ENCODE results near the gene LEFTY1.

DNA sequence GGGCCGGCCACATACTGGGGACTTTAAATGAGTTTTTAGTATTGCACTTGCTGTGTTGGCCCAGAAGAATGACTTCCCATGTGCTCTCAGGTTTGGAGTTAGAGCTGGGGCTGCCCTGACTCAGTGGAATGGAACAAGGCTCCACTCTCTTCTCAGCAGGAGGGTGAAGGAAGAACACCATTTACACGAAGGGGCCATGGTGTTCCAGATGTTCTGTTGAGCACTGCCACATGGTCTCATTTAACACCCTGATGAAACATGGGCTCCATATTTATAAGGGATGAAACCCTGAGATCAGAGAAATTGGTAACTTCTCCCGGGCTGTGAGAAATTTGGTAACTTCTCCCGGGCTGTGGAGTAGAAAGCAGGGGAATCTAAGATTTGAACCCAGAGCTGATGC is 29.3 kb upstream of the LEFTY1 start:
- TF ChIP-seq POLR2AphosphoS5 (IDR thresholded peaks at IDR 0.05) (no peak), POLR2A (IDR thresholded peaks at IDR 0.05) (no peak)
- TF ChIP-seq, protein P1, sequence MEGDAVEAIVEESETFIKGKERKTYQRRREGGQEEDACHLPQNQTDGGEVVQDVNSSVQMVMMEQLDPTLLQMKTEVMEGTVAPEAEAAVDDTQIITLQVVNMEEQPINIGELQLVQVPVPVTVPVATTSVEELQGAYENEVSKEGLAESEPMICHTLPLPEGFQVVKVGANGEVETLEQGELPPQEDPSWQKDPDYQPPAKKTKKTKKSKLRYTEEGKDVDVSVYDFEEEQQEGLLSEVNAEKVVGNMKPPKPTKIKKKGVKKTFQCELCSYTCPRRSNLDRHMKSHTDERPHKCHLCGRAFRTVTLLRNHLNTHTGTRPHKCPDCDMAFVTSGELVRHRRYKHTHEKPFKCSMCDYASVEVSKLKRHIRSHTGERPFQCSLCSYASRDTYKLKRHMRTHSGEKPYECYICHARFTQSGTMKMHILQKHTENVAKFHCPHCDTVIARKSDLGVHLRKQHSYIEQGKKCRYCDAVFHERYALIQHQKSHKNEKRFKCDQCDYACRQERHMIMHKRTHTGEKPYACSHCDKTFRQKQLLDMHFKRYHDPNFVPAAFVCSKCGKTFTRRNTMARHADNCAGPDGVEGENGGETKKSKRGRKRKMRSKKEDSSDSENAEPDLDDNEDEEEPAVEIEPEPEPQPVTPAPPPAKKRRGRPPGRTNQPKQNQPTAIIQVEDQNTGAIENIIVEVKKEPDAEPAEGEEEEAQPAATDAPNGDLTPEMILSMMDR (IDR thresholded peaks at IDR 0.05 in 8 of 11, conservative IDR thresholded peaks at IDR 0.05 in 3 of 11) = no peak
